Measurements from ENCODE around the gene HIVEP2. TPM values are rescaled to one million over a fixed set of nuclear protein-coding genes. Genes with fewer than 3 reads are reported as not detected.

Gene HIVEP2
- polyA plus RNA-seq, 3 donors: 0.16 to 1.4 (median 0.64) TPM

GRCh38 chr6:142786476-142786875, 158.5 kb downstream of the HIVEP2 start:
- no peak overlapping the region for H3K27ac Mint-ChIP-seq
- peaks cover 4% of the 10 kb centered on the region for H3K4me1 Mint-ChIP-seq
- H3K4me3 Mint-ChIP-seq: no peak overlapping the region
- no peaks in the 10 kb centered on the region for H4K20me1 ChIP-seq (ENCODE audit: insufficient read depth, low read length)
- H3K79me2 ChIP-seq (ENCODE audit: insufficient read depth, low read length): no peaks in the 10 kb centered on the region
- no peaks in the 10 kb centered on the region for H3K9me3 Mint-ChIP-seq
- TF ChIP-seq CTCF (IDR thresholded peaks at IDR 0.05): no peak
- H2AFZ ChIP-seq (ENCODE audit: insufficient read depth, low read depth, low read length, poor library complexity, severe bottlenecking): no peak overlapping the region
- H3K4me1 ChIP-seq (ENCODE audit: control insufficient read depth in 1 of 2, insufficient read depth in 2 of 2, low read length in 2 of 2): no peaks in the 10 kb centered on the region
- H3K4me2 ChIP-seq (replicated peaks; ENCODE audit: extremely low read depth, low read length, poor library complexity, severe bottlenecking): no peak overlapping the region
- no peak overlapping the region for H3K27ac ChIP-seq (ENCODE audit: low read depth in 1 of 2, low read length in 2 of 2)
- intact Hi-C loops (cut with micrococcal nuclease): loop anchor here in 1 of 2 donors (10.0 kb wide), 1 partner anchor 128 kb away; no protein-coding TSS in a partner anchor
- no peaks in the 10 kb centered on the region for H3K27me3 ChIP-seq (ENCODE audit: control insufficient read depth in 2 of 2, insufficient read depth in 2 of 2, low read length in 2 of 2)
- no peak for DNase-seq
- no peaks in the 10 kb centered on the region for H3K9me3 ChIP-seq (replicated peaks in 1 of 2; ENCODE audit: control insufficient read depth in 1 of 2, insufficient read depth in 1 of 2, low read length in 2 of 2)
- no peaks in the 10 kb centered on the region for H3K36me3 Mint-ChIP-seq
- H3K36me3 ChIP-seq (replicated peaks in 1 of 2; ENCODE audit: control insufficient read depth in 1 of 2, insufficient read depth in 2 of 2, low read length in 2 of 2): no peaks in the 10 kb centered on the region
- no peak overlapping the region for H3K9ac ChIP-seq (ENCODE audit: insufficient read depth, low read length, poor library complexity, severe bottlenecking)
- no peaks in the 10 kb centered on the region for H3K27me3 Mint-ChIP-seq (ENCODE audit: low read depth in 3 of 3)
- H3K4me3 ChIP-seq (replicated peaks in 1 of 3; ENCODE audit: low read depth in 2 of 3, low read length in 3 of 3): no peak overlapping the region

GRCh38 chr6:142784344-142784743, 160.6 kb downstream of the HIVEP2 start:
- no peaks in the 10 kb centered on the region for H3K27me3 ChIP-seq (ENCODE audit: control insufficient read depth in 2 of 2, insufficient read depth in 2 of 2, low read length in 2 of 2)
- H2AFZ ChIP-seq (ENCODE audit: insufficient read depth, low read depth, low read length, poor library complexity, severe bottlenecking): no peak overlapping the region
- H3K27ac ChIP-seq (ENCODE audit: low read depth in 1 of 2, low read length in 2 of 2): no peak overlapping the region
- intact Hi-C loops (cut with micrococcal nuclease): loop anchor here in 1 of 2 donors (5.0 to 10.0 kb wide), 2 partner anchors 87 to 130 kb away; no protein-coding TSS in a partner anchor
- H3K36me3 ChIP-seq (replicated peaks in 1 of 2; ENCODE audit: control insufficient read depth in 1 of 2, insufficient read depth in 2 of 2, low read length in 2 of 2): no peaks in the 10 kb centered on the region
- no peak overlapping the region for H3K4me3 Mint-ChIP-seq
- no peak overlapping the region for H3K4me2 ChIP-seq (replicated peaks; ENCODE audit: extremely low read depth, low read length, poor library complexity, severe bottlenecking)
- no peaks in the 10 kb centered on the region for H3K9me3 Mint-ChIP-seq
- H3K36me3 Mint-ChIP-seq: no peaks in the 10 kb centered on the region
- no CpG with 5 or more reads among the region's 3 CpGs for WGBS (ENCODE audit: insufficient coverage)
- DNase-seq: peak; percentile 21 to 59 (median 36)
- TF ChIP-seq CTCF (IDR thresholded peaks at IDR 0.05): no peak
- no peak overlapping the region for H3K9ac ChIP-seq (ENCODE audit: insufficient read depth, low read length, poor library complexity, severe bottlenecking)
- peak overlapping the region in 1 of 7 donors; percentile 63 for H3K27ac Mint-ChIP-seq
- no peaks in the 10 kb centered on the region for H3K9me3 ChIP-seq (replicated peaks in 1 of 2; ENCODE audit: control insufficient read depth in 1 of 2, insufficient read depth in 1 of 2, low read length in 2 of 2)
- peaks cover 4% of the 10 kb centered on the region for H3K4me1 Mint-ChIP-seq
- H4K20me1 ChIP-seq (ENCODE audit: insufficient read depth, low read length): no peaks in the 10 kb centered on the region
- H3K79me2 ChIP-seq (ENCODE audit: insufficient read depth, low read length): no peaks in the 10 kb centered on the region
- no peaks in the 10 kb centered on the region for H3K4me1 ChIP-seq (ENCODE audit: control insufficient read depth in 1 of 2, insufficient read depth in 2 of 2, low read length in 2 of 2)
- no peak overlapping the region for H3K4me3 ChIP-seq (replicated peaks in 1 of 3; ENCODE audit: low read depth in 2 of 3, low read length in 3 of 3)
- no peaks in the 10 kb centered on the region for H3K27me3 Mint-ChIP-seq (ENCODE audit: low read depth in 3 of 3)
